K562 (cell line): ENCODE data around the gene ATP6V1F. TPM values are rescaled to one million over a fixed set of nuclear protein-coding genes. Genes with fewer than 3 reads are reported as not detected.

Experiments
- ESRRB ChIP-seq: fragments of 250-450 bp; sonication (Bioruptor Pico); IDR thresholded peaks from 2 replicates; pipeline ENCODE4 v1.5.0; 2020; ENCODE audit warnings: mild to moderate bottlenecking, moderate library complexity, borderline replicate concordance
- MAFG ChIP-seq: fragments of 450-650 bp; conservative IDR thresholded peaks from 2 replicates; pipeline ENCODE4 v1.6.1; 2016; ENCODE audit warnings: missing genetic modification characterization, missing compliant biosample characterization
- POLR2B ChIP-seq: fragments of 450-650 bp; IDR thresholded peaks from 2 replicates; pipeline ENCODE4 v1.6.1; 2018; ENCODE audit warnings: low read depth; ENCODE audit not compliant: partially characterized antibody
- PYGO2 ChIP-seq: fragments of 450-650 bp; IDR thresholded peaks from 2 replicates; pipeline ENCODE4 v1.6.1; 2016; ENCODE audit warnings: mild to moderate bottlenecking, missing genetic modification characterization, moderate library complexity, missing compliant biosample characterization
- SMARCC2 ChIP-seq: fragments of 450-650 bp; IDR thresholded peaks from 2 replicates; pipeline ENCODE4 v1.6.1; 2017; ENCODE audit warnings: antibody characterized with exemption, moderate library complexity, mild to moderate bottlenecking, low read depth
- SMC3 ChIP-seq: conservative IDR thresholded peaks from 2 replicates; pipeline ENCODE4 v1.6.1; 2011; ENCODE audit warnings: low read depth, low read length, improper control_type of control experiment; ENCODE audit not compliant: insufficient read depth
- ZNF134 ChIP-seq: fragments of 250-450 bp; sonication (Bioruptor Pico); conservative IDR thresholded peaks from 2 replicates; pipeline ENCODE4 v1.4.0; 2020
- ZNF41 ChIP-seq: fragments of 250-450 bp; sonication (Bioruptor Pico); conservative IDR thresholded peaks from 2 replicates; pipeline ENCODE4 v1.4.0; 2020; ENCODE audit warnings: mild to moderate bottlenecking
- ZNF717 ChIP-seq: fragments of 250-450 bp; sonication (Bioruptor Pico); IDR thresholded peaks from 2 replicates; pipeline ENCODE4 v1.5.0; 2021
- polyA plus RNA-seq, 8 experiments: library from polyadenylated mRNA; depleted of rRNA in 4 of 8; stranded (reverse) in 5 of 8; unstranded in 3 of 8; fragments of >200 nt; fragmentation: Nextera tagmentation in 2 of 8; fragmentation: Illumina TruSeq in 1 of 8; extraction: Ambion mirVana in 2 of 8; extraction: Trizol in 1 of 8; gene quantifications; 2 replicates each; pipeline versions ENCODE4 v1.2.1 to v1.2.3, GENCODE V29; 2011 to 2014; ENCODE audit warnings: inconsistent platforms in 1 of 8, missing spikeins in 1 of 8
- total RNA-seq, 7 experiments: library from RNA; depleted of rRNA in 6 of 7; stranded (reverse); fragments of >200 nt in 6 of 7; fragmentation: Illumina TruSeq in 2 of 7; extraction: Trizol in 2 of 7; gene quantifications; 2 replicates each; pipeline versions ENCODE4 v1.2.1 to v1.2.3, GENCODE V29; 2011 to 2021; ENCODE audit warnings: low replicate concordance in 1 of 7
- TF ChIP-seq, protein P1 (sequence below): fragments of 450-650 bp; formaldehyde crosslinking; IDR thresholded peaks from 2 replicates; pipeline ENCODE4 v1.4.0; 2020; ENCODE audit warnings: mild to moderate bottlenecking, moderate library complexity
- TF ChIP-seq, protein P2 (sequence below): fragments of 450-650 bp; IDR thresholded peaks from 2 replicates; pipeline ENCODE4 v1.6.1; 2017; ENCODE audit warnings: antibody characterized with exemption
- TF ChIP-seq, protein P3 (sequence below): fragments of 450-650 bp; IDR thresholded peaks from 2 replicates; pipeline ENCODE4 v1.6.1; 2016; ENCODE audit warnings: mild to moderate bottlenecking
- TF ChIP-seq, protein P4 (sequence below): fragments of 250-450 bp; sonication (Bioruptor Pico); IDR thresholded peaks from 2 replicates; pipeline ENCODE4 v1.5.0; 2021; ENCODE audit warnings: mild to moderate bottlenecking, borderline replicate concordance
- TF ChIP-seq, protein P5 (sequence below): fragments of 150-350 bp; IDR thresholded peaks from 2 replicates; pipeline ENCODE4 v1.6.1; 2014; ENCODE audit warnings: low read depth, mild to moderate bottlenecking, low read length, borderline replicate concordance

Gene ATP6V1F
- total and polyA plus RNA-seq, 9 of the 15 experiments (the other 6 are each of a cell fraction or from before 2014, with no cell fraction given), result 206 to 1,123 (median 542) TPM

DNA sequence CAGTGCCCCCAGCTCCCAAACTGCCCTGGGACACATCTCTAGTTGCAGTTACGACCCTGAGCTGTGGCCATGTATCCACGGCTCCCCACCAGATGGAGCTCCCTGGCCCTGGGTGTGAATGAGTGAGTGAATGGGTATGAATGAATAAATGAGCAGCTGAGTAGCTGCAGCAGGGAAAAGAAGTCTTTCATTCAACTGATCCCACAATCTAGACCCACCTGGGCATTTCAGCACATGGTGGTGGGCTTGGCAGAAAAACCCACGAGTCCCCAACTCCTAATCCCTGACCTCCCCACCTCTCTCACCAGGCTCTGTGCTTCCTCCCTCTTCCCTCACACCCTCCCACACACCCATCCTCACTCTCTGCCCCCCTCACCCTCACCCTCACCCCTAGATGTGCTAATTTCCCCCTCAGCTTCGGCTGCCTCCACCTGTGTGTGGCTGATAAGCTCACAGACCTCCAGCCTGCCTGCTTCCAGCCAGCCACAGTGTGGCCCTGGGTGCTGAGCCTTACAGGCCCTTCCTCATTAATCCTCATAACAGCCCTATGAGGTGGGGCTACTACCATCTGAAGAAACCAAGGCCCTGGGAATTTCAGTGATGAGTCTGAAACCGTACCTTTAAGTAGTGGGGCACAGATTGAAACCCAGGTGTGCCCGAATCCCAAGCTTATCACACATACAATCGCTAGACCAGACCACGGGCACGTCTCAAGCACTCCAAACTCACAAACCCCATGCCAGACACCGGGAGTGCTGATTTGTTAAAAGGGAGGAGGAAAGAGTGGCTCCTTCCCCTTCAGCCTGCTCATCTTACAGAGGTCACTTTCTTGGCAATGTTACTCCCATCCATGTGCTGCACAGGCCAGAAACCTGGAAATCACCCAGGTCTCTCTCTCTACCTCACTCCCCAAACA, 2.2 kb upstream of the ATP6V1F start (continued):
- 0 out of 2 replicates have a peak, but pooled peaks have one; percentile 77 for TF ChIP-seq ZNF717 (CRISPR knock-in tag)
- TF ChIP-seq, protein P1, sequence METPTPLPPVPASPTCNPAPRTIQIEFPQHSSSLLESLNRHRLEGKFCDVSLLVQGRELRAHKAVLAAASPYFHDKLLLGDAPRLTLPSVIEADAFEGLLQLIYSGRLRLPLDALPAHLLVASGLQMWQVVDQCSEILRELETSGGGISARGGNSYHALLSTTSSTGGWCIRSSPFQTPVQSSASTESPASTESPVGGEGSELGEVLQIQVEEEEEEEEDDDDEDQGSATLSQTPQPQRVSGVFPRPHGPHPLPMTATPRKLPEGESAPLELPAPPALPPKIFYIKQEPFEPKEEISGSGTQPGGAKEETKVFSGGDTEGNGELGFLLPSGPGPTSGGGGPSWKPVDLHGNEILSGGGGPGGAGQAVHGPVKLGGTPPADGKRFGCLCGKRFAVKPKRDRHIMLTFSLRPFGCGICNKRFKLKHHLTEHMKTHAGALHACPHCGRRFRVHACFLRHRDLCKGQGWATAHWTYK (CRISPR knock-in tag), result peak; percentile 55; the same call in 1 of the 2 replicates
- TF ChIP-seq, protein P2, sequence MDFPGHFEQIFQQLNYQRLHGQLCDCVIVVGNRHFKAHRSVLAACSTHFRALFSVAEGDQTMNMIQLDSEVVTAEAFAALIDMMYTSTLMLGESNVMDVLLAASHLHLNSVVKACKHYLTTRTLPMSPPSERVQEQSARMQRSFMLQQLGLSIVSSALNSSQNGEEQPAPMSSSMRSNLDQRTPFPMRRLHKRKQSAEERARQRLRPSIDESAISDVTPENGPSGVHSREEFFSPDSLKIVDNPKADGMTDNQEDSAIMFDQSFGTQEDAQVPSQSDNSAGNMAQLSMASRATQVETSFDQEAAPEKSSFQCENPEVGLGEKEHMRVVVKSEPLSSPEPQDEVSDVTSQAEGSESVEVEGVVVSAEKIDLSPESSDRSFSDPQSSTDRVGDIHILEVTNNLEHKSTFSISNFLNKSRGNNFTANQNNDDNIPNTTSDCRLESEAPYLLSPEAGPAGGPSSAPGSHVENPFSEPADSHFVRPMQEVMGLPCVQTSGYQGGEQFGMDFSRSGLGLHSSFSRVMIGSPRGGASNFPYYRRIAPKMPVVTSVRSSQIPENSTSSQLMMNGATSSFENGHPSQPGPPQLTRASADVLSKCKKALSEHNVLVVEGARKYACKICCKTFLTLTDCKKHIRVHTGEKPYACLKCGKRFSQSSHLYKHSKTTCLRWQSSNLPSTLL, result no peak
- TF ChIP-seq SMARCC2, result peak; percentile 87
- TF ChIP-seq, protein P3, sequence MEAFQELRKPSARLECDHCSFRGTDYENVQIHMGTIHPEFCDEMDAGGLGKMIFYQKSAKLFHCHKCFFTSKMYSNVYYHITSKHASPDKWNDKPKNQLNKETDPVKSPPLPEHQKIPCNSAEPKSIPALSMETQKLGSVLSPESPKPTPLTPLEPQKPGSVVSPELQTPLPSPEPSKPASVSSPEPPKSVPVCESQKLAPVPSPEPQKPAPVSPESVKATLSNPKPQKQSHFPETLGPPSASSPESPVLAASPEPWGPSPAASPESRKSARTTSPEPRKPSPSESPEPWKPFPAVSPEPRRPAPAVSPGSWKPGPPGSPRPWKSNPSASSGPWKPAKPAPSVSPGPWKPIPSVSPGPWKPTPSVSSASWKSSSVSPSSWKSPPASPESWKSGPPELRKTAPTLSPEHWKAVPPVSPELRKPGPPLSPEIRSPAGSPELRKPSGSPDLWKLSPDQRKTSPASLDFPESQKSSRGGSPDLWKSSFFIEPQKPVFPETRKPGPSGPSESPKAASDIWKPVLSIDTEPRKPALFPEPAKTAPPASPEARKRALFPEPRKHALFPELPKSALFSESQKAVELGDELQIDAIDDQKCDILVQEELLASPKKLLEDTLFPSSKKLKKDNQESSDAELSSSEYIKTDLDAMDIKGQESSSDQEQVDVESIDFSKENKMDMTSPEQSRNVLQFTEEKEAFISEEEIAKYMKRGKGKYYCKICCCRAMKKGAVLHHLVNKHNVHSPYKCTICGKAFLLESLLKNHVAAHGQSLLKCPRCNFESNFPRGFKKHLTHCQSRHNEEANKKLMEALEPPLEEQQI, result no peak; the same call in 1 of the 2 replicates
- TF ChIP-seq ZNF41 (CRISPR knock-in tag), result no peak; the same call in none of the 2 replicates
- 0 out of 2 replicates have a peak, but pooled peaks have one; percentile 3 for TF ChIP-seq MAFG
- no peak for TF ChIP-seq PYGO2 (tag)
- TF ChIP-seq, protein P4, sequence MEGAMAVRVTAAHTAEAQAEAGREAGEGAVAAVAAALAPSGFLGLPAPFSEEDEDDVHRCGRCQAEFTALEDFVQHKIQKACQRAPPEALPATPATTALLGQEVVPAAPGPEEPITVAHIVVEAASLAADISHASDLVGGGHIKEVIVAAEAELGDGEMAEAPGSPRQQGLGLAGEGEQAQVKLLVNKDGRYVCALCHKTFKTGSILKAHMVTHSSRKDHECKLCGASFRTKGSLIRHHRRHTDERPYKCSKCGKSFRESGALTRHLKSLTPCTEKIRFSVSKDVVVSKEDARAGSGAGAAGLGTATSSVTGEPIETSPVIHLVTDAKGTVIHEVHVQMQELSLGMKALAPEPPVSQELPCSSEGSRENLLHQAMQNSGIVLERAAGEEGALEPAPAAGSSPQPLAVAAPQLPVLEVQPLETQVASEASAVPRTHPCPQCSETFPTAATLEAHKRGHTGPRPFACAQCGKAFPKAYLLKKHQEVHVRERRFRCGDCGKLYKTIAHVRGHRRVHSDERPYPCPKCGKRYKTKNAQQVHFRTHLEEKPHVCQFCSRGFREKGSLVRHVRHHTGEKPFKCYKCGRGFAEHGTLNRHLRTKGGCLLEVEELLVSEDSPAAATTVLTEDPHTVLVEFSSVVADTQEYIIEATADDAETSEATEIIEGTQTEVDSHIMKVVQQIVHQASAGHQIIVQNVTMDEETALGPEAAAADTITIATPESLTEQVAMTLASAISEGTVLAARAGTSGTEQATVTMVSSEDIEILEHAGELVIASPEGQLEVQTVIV (CRISPR knock-in tag), result no peak
- no peak for TF ChIP-seq ESRRB (CRISPR knock-in tag)
- TF ChIP-seq POLR2B, result peak; percentile 85
- TF ChIP-seq, protein P5, sequence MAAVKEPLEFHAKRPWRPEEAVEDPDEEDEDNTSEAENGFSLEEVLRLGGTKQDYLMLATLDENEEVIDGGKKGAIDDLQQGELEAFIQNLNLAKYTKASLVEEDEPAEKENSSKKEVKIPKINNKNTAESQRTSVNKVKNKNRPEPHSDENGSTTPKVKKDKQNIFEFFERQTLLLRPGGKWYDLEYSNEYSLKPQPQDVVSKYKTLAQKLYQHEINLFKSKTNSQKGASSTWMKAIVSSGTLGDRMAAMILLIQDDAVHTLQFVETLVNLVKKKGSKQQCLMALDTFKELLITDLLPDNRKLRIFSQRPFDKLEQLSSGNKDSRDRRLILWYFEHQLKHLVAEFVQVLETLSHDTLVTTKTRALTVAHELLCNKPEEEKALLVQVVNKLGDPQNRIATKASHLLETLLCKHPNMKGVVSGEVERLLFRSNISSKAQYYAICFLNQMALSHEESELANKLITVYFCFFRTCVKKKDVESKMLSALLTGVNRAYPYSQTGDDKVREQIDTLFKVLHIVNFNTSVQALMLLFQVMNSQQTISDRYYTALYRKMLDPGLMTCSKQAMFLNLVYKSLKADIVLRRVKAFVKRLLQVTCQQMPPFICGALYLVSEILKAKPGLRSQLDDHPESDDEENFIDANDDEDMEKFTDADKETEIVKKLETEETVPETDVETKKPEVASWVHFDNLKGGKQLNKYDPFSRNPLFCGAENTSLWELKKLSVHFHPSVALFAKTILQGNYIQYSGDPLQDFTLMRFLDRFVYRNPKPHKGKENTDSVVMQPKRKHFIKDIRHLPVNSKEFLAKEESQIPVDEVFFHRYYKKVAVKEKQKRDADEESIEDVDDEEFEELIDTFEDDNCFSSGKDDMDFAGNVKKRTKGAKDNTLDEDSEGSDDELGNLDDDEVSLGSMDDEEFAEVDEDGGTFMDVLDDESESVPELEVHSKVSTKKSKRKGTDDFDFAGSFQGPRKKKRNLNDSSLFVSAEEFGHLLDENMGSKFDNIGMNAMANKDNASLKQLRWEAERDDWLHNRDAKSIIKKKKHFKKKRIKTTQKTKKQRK, result no peak
- peak; percentile 4; the same call in 1 of the 2 replicates for TF ChIP-seq SMC3
- no peak for TF ChIP-seq ZNF134 (CRISPR knock-in tag)
